Parathyroid adenoma (tissue), 2 donors: Measurements from ENCODE around the gene PTH1R.

Experiments used
- H2AFZ ChIP-seq: fragments of 300-600 bp; sonication (generic); one replicate; pipeline ENCODE4 v1.7.0; 2017; ENCODE audit warnings: antibody characterized with exemption, mild to moderate bottlenecking
- H3K27ac ChIP-seq: fragments of 300-600 bp; sonication (generic); one replicate; pipeline ENCODE4 v1.7.0; 2017
- H3K27me3 ChIP-seq: fragments of 300-600 bp; sonication (generic); one replicate; pipeline ENCODE4 v1.7.0; 2017; ENCODE audit warnings: low read length; ENCODE audit not compliant: control insufficient read depth, insufficient read depth
- H3K36me3 ChIP-seq: fragments of 300-600 bp; sonication (generic); one replicate; pipeline ENCODE4 v1.7.0; 2017; ENCODE audit warnings: low read length; ENCODE audit not compliant: control insufficient read depth, insufficient read depth
- H3K4me1 ChIP-seq: fragments of 300-600 bp; sonication (generic); one replicate; pipeline ENCODE4 v1.7.0; 2017; ENCODE audit warnings: control low read depth
- H3K4me2 ChIP-seq: fragments of 300-600 bp; sonication (generic); one replicate; pipeline ENCODE4 v1.7.0; 2017; ENCODE audit warnings: low read length
- H3K4me3 ChIP-seq: fragments of 300-600 bp; sonication (generic); one replicate; pipeline ENCODE4 v1.7.0; 2017; ENCODE audit warnings: low read depth, low read length
- H3K79me2 ChIP-seq: fragments of 300-600 bp; sonication (generic); one replicate; pipeline ENCODE4 v1.7.0; 2017; ENCODE audit warnings: control low read depth
- H3K9ac ChIP-seq: fragments of 300-600 bp; sonication (generic); one replicate; pipeline ENCODE4 v1.7.0; 2017; ENCODE audit warnings: mild to moderate bottlenecking
- H3K9me3 ChIP-seq: fragments of 300-600 bp; sonication (generic); one replicate; pipeline ENCODE4 v1.7.0; 2017; ENCODE audit warnings: low read length; ENCODE audit not compliant: control insufficient read depth
- TF ChIP-seq, protein P1 (sequence below): fragments of 300-600 bp; sonication (generic); IDR thresholded peaks from one replicate; pipeline ENCODE4 v1.7.0; 2017; ENCODE audit warnings: antibody characterized with exemption, mild to moderate bottlenecking
- donor health status: primary hyperparathyroidism.

Gene PTH1R

DNA sequence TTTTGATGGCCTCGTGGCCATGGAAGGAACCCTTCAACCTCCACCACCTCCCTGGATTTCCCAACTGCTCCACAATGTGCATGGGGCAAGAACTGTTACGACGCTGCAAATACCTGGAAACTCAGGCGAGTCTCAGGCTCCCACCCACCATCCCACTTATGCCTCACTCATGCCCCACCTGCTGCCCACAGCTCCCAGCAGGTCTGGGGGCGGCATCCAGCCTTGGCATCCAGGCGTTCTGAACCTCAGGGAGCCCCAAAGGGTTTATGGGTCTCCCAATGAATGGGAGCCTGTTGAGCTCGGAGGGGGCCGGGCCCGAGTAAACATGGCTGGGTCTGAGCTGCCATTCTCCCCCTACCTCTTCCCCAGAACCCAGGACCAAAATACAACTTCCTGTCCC lies 2.0 kb upstream of the PTH1R start:
- Histone ChIP-seq H3K9me3 (no peaks in the 10 kb centered on the region), H3K79me2 (no peaks in the 10 kb centered on the region), H3K4me3 (no peak overlapping the region), H3K4me2 (no peak overlapping the region), H3K4me1 (no peaks in the 10 kb centered on the region), H3K27ac (no peak overlapping the region), H3K27me3 (no peaks in the 10 kb centered on the region), H3K9ac (no peak overlapping the region), H3K36me3 (no peaks in the 10 kb centered on the region), H2AFZ (no peak overlapping the region)
- TF ChIP-seq, protein P1, sequence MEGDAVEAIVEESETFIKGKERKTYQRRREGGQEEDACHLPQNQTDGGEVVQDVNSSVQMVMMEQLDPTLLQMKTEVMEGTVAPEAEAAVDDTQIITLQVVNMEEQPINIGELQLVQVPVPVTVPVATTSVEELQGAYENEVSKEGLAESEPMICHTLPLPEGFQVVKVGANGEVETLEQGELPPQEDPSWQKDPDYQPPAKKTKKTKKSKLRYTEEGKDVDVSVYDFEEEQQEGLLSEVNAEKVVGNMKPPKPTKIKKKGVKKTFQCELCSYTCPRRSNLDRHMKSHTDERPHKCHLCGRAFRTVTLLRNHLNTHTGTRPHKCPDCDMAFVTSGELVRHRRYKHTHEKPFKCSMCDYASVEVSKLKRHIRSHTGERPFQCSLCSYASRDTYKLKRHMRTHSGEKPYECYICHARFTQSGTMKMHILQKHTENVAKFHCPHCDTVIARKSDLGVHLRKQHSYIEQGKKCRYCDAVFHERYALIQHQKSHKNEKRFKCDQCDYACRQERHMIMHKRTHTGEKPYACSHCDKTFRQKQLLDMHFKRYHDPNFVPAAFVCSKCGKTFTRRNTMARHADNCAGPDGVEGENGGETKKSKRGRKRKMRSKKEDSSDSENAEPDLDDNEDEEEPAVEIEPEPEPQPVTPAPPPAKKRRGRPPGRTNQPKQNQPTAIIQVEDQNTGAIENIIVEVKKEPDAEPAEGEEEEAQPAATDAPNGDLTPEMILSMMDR: no peak

DNA sequence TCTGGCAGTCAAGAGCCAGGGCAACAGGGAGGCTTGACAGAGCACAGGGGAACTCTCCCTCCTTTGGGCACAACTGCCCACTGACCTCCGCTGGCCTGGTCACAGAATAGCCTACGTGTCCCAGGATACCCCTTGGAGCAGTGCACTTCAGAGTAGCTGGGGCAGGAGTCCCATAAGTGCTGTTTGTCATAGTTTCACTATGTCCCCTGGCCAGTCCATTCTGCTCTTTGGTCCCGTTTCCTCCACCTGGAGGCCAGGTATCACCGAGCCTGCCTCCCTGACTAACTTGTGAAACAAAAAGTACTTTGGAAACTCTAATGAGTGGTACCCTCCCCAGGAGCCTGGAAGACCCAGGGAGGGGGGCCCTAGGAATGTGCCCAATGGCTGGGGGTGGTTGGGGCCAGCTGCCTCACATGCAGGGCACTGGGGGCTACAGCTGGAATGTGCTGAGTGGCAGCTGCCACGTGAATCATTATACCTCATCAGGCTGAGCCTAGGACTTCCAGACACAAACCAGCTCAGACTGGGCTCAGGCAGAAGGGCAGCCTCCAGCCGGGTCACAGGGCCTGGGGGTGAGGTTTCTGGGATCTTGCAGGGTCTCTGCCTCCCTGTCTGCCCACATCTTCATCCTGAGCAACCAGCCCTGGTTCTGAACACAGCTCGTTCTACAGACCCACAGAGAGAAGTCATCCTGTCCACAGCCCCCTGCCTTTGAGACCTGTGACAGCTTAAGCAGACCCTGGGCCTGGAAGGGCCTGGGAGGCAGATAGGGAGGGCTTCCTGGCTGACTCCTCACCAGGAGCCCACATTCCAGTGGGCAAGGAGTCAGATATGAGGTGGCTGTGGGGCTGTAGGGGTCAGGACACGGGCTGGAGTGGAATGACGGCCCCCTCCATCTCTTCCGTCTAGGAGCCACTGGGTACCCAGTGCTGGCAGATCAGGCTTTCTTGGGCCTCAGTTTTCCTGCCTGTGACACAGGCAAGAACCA lies 914 bp upstream of the PTH1R start:
- no peaks in the 10 kb centered on the region for H3K4me1 ChIP-seq
- no peak overlapping the region for H3K4me3 ChIP-seq
- H3K27me3 ChIP-seq: no peaks in the 10 kb centered on the region
- H3K79me2 ChIP-seq: no peaks in the 10 kb centered on the region
- H3K9me3 ChIP-seq: no peaks in the 10 kb centered on the region
- H3K4me2 ChIP-seq: no peak overlapping the region
- no peak overlapping the region for H3K9ac ChIP-seq
- no peaks in the 10 kb centered on the region for H3K36me3 ChIP-seq
- no peak overlapping the region for H3K27ac ChIP-seq
- TF ChIP-seq, protein P1: no peak
- no peak overlapping the region for H2AFZ ChIP-seq

DNA sequence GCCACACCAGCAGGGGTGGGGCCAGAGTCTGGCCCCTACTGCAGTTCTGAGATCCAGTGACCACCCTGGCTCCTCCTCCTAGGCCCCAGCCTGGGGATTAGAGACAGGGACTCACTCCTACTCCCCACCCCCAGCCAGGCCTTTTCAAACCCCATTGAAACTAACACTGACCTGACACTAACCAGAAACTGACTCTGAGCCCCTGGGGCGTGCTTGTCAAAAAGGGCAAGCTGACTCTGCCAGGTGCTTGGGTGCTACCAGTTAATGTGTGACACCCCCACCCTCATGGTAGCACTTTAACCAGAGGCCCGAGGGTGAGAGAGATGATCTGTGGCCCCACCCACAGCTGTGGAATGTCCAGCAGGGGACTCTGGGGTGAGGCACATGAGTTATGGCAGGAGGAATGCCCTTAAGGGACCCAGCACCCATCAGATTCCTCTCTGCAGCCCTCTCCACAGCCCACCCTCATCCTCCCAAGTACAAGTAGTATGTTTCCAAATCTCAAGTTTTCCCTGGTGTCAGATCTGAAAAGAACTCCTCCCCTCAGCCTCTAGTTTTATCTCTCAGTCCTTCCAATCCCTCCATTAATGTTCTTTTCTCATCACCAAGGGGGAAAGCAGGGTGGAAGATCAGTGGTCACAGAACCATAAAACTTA lies 1.4 kb downstream of the PTH1R start:
- H3K4me2 ChIP-seq: no peak overlapping the region
- no peak overlapping the region for H2AFZ ChIP-seq
- no peak overlapping the region for H3K9ac ChIP-seq
- TF ChIP-seq, protein P1: no peak
- no peaks in the 10 kb centered on the region for H3K79me2 ChIP-seq
- no peaks in the 10 kb centered on the region for H3K4me1 ChIP-seq
- H3K27ac ChIP-seq: no peak overlapping the region
- no peaks in the 10 kb centered on the region for H3K9me3 ChIP-seq
- no peaks in the 10 kb centered on the region for H3K36me3 ChIP-seq
- H3K4me3 ChIP-seq: no peak overlapping the region
- no peaks in the 10 kb centered on the region for H3K27me3 ChIP-seq

DNA sequence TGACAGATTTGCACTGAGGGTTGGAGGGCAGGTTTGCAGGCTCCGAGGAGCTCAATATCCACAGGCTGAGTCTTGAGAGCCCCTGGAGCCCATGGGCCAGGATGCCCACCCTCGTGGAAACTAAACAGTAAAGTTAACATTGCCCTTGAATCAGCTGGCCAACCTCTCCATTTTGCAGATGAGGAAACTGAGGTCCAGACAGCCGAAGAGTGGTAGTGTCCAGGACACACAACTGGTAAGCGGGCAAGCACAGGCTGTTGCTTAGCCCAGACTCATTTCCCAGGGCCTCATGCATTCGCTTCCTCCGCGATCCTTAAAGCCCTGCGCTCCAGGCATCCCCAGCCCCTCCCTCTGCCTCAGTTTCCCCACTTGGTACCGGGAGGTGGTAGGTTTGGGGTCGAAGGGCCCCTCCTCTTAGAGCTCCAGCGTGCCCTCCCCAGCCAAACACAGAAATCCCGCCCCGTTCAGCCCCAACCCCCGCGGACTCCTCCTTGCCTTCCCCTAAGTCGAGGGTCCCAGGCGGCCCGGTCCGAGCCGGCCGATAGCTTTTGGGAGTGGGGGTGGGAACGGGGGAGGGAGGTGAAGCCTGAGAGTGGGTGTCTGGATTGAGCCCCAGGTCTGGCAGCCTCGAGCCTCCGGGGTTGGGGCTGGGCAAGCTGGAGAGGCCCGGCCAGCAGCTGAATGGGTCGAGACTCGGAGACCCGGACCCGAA lies 3.5 kb downstream of the PTH1R start:
- Histone ChIP-seq H3K9me3 (no peaks in the 10 kb centered on the region), H2AFZ (no peak overlapping the region), H3K36me3 (no peaks in the 10 kb centered on the region), H3K9ac (no peak overlapping the region), H3K4me2 (no peak overlapping the region), H3K4me3 (no peak overlapping the region), H3K4me1 (no peaks in the 10 kb centered on the region), H3K27ac (no peak overlapping the region), H3K79me2 (no peaks in the 10 kb centered on the region), H3K27me3 (no peaks in the 10 kb centered on the region)
- TF ChIP-seq, protein P1: no peak
